Adrenal gland (tissue), 5 donors: ENCODE measurements around the gene TBCB.

Experiments
- CTCF ChIP-seq, 6 experiments: fragments of 450-650 bp in 4 of 6; fragments of 200-600 bp in 2 of 6; sonication (generic) in 1 of 6; IDR thresholded peaks; 1 replicate in 5 of 6; 2 replicates in 1 of 6; pipeline versions ENCODE4 v1.5.1 to v1.8.0; 2016 to 2021; ENCODE audit warnings: antibody characterized with exemption in 6 of 6, mild to moderate bottlenecking in 2 of 6, moderate library complexity in 1 of 6
- POLR2A ChIP-seq, 2 donors: fragments of 450-650 bp; IDR thresholded peaks; one replicate each; pipeline ENCODE4 v1.6.1; 2017; ENCODE audit warnings: antibody characterized with exemption in 2 of 2, mild to moderate bottlenecking in 2 of 2, moderate library complexity in 1 of 2
- donor health status: DM: no; HTN: no; CAD: no.

DNA sequence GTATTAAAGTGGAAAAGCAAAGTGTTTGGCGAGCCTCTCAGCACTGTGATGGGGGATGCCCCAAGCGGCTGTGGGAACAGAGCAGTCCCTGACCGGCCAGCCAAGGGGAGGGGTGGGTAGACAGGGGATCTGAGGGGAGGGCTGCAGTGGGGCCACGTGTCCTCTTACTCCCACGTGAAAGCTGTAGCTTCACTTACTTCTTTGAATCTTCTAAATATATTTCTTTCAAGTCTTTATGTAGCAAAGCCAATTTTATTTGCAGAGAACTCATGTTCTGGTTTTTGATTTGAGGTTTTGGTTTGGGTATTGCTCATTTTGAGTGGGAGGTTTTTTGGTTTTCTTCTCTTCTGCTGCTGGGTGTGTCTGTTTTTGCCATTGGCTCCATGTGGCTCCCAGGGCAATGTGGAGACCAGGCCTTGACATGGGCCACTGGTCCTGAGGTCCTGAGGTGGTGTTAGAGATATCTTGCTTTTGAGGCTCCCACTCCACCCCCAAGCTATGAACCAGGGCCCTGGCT is 22.1 kb upstream of the TBCB start:
- no peak for TF ChIP-seq CTCF (IDR thresholded peaks at IDR 0.05)
- no peak for TF ChIP-seq POLR2A (IDR thresholded peaks at IDR 0.05)
